ENCODE data around the gene FBXO9.

The FBXO9 gene

GRCh38 chr6:53136000-53136609 lies 70.9 kb downstream of the FBXO9 start:
- no peak for DNase-seq (ENCODE audit: low read depth)

GRCh38 chr6:53139841-53140413 lies 74.7 kb downstream of the FBXO9 start:
- DNase-seq (ENCODE audit: low read depth): no peak

GRCh38 chr6:53142810-53143209 lies 77.6 kb downstream of the FBXO9 start:
- no peak for DNase-seq (ENCODE audit: low read depth)

- no peak for DNase-seq (ENCODE audit: low read depth)
Observed at GRCh38 chr6:53143710-53144109, 78.5 kb downstream of the FBXO9 start.

GRCh38 chr6:53144802-53145201 lies 79.6 kb downstream of the FBXO9 start:
- no peak for DNase-seq (ENCODE audit: low read depth)

GRCh38 chr6:53148684-53149083 lies 83.5 kb downstream of the FBXO9 start, which contains the start of gene GCM1:
TSS of gene GCM1 (minus strand) at chr6:53148841. CDS start at chr6:53145632, 3,209 bp downstream.
- no peak for DNase-seq (ENCODE audit: low read depth)
